Keratinocyte (primary cell): ENCODE data around the gene FABP6. TPM values are rescaled to one million over a fixed set of nuclear protein-coding genes. Genes with fewer than 3 reads are reported as not detected.

ENCODE experiments used
- DNase-seq: peaks from one replicate; pipeline ENCODE4 v3.0.0-alpha.2; 2011; ENCODE audit warnings: low read depth, missing footprints, low spot score
- FAIRE-seq: peaks from 2 replicates; lab custom pipeline; 2011; peaks lifted over from hg19 to GRCh38; lab: Jason Lieb, UNC
- H2AFZ ChIP-seq: 2 replicates; pipeline ENCODE4 v1.6.0; 2012; ENCODE audit warnings: low read length, control low read depth, inconsistent platforms; ENCODE audit not compliant: control insufficient read depth
- H3K27ac ChIP-seq: 2 replicates; pipeline ENCODE4 v1.5.1; 2011; ENCODE audit warnings: low read length; ENCODE audit not compliant: control insufficient read depth, insufficient read depth
- H3K27me3 ChIP-seq: 3 replicates; pipeline ENCODE4 v1.6.0; 2011; ENCODE audit warnings: low read length; ENCODE audit not compliant: control insufficient read depth, insufficient read depth; ENCODE audit errors: extremely low read depth
- H3K36me3 ChIP-seq, 2 experiments: 2 replicates in 1 of 2; 3 replicates in 1 of 2; pipeline ENCODE4 v1.5.1; 2011; ENCODE audit warnings: low read length in 2 of 2, mild to moderate bottlenecking in 1 of 2; ENCODE audit not compliant: control insufficient read depth in 2 of 2, insufficient read depth in 2 of 2; ENCODE audit errors: extremely low read depth in 1 of 2
- H3K4me1 ChIP-seq: 3 replicates; pipeline ENCODE4 v1.5.1; 2011; ENCODE audit warnings: low read length; ENCODE audit not compliant: control insufficient read depth, insufficient read depth; ENCODE audit errors: extremely low read depth
- H3K4me2 ChIP-seq: 3 replicates; pipeline ENCODE4 v1.6.0; 2011; ENCODE audit warnings: low read depth, low read length; ENCODE audit not compliant: control insufficient read depth, insufficient read depth; ENCODE audit errors: extremely low read depth
- H3K4me3 ChIP-seq, 3 experiments: fragments of 200-600 bp in 1 of 3; sonication (generic) in 1 of 3; 2 replicates in 2 of 3; 3 replicates in 1 of 3; pipeline ENCODE4 v1.5.1; 2011 to 2016; ENCODE audit warnings: low read length in 3 of 3, mild to moderate bottlenecking in 3 of 3, control low read depth in 2 of 3, inconsistent platforms in 1 of 3, low read depth in 1 of 3, mixed read lengths in 1 of 3, mixed run types in 1 of 3, moderate library complexity in 1 of 3; ENCODE audit not compliant: control insufficient read depth in 2 of 3, insufficient read depth in 2 of 3; ENCODE audit errors: extremely low read depth in 1 of 3
- H3K79me2 ChIP-seq: 2 replicates; pipeline ENCODE4 v1.6.0; 2012; ENCODE audit warnings: low read length; ENCODE audit not compliant: control insufficient read depth, insufficient read depth
- H3K9ac ChIP-seq: 3 replicates; pipeline ENCODE4 v1.6.0; 2011; ENCODE audit warnings: low read length; ENCODE audit not compliant: control insufficient read depth, insufficient read depth; ENCODE audit errors: extremely low read depth
- H3K9me1 ChIP-seq: 3 replicates; pipeline ENCODE4 v1.6.0; 2011; ENCODE audit warnings: low read length; ENCODE audit not compliant: control insufficient read depth, insufficient read depth; ENCODE audit errors: extremely low read depth
- H3K9me3 ChIP-seq: 2 replicates; pipeline ENCODE4 v1.5.1; 2012; ENCODE audit warnings: low read depth, low read length; ENCODE audit not compliant: control insufficient read depth
- H4K20me1 ChIP-seq: 3 replicates; pipeline ENCODE4 v1.6.0; 2011; ENCODE audit warnings: low read length; ENCODE audit not compliant: control insufficient read depth, insufficient read depth; ENCODE audit errors: extremely low read depth
- EZH2 ChIP-seq: IDR thresholded peaks from one replicate; pipeline ENCODE4 v1.6.1; 2012; ENCODE audit warnings: inconsistent platforms, mild to moderate bottlenecking, low read length, moderate library complexity
- dilution Hi-C: fragments of 300-500 bp; cut with MboI; formaldehyde crosslinking; loops from one replicate; pipeline ENCODE4 v1.7.0; 2020; ENCODE audit warnings: low sequenced_read_pairs; ENCODE audit not compliant: extremely low pct_ligation_motif_present
- polyA plus RNA-seq, 5 experiments: library from polyadenylated mRNA; depleted of rRNA in 3 of 5; stranded (reverse) in 3 of 5; stranded (forward) in 1 of 5; unstranded in 1 of 5; fragments of >200 nt; gene quantifications; 1 replicate in 1 of 5; 2 replicates in 3 of 5; 3 replicates in 1 of 5; pipeline versions ENCODE4 v1.2.1 to v1.2.3, GENCODE V29; 2011 to 2012; ENCODE audit warnings: missing spikeins in 2 of 5, low read depth in 1 of 5, low replicate concordance in 1 of 5
- TF ChIP-seq, protein P1 (sequence below), 3 experiments: IDR thresholded peaks in 1 of 3; conservative IDR thresholded peaks in 1 of 3; optimal IDR thresholded peaks in 1 of 3; 2 replicates in 2 of 3; 3 replicates in 1 of 3; pipeline versions ENCODE3 to v1.5.1; 2011; ENCODE audit warnings: low read length in 3 of 3, mild to moderate bottlenecking in 3 of 3, moderate library complexity in 2 of 3, control low read depth in 1 of 3, inconsistent platforms in 1 of 3; ENCODE audit not compliant: insufficient read depth in 2 of 3; ENCODE audit errors: extremely low read depth in 1 of 3

Gene FABP6
- polyA plus RNA-seq, 1 donor (not counting 4 experiments of a cell fraction or from before 2014, with no cell fraction given), result 0.25 TPM

DNA sequence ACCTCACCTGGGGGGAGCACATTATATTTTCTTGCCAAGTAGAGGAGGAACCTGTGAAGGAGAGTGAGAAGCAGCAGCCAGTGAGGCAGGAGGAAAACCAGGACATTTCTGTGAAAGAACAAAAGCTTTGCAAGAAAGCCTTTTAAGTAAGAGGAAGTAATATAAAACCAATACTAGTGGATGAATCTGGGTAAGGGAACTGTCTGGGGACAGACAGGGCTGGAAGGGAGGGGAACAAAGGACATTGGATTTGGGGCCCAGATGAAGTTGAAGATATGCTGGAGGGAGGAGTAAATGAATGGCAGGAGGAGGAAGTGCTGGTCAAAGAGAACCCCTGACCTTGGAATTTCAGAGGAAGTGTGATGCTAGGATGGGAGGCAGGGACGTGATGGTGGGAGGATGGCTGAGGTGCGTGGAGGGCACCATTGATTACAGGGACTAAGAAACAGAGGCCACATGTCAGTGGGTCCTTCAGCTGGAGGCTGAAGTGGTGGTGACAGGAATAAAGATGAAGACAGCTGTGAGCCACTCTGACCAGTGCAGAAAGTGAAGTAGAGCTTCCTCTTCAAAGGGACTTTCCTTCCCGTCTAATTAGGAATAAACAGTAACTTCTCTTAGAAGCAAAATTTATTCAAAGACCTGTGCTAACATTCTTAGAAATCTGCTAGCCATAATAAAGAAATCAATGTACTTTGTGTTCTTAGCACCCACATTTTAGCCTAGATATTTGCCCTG is 43.5 kb upstream of the FABP6 start:
- no peak overlapping the region for H3K27ac ChIP-seq
- dilution Hi-C loops, result no loop called here
- no peak overlapping the region for H3K4me3 ChIP-seq
- TF ChIP-seq EZH2, result no peak
- TF ChIP-seq, protein P1, sequence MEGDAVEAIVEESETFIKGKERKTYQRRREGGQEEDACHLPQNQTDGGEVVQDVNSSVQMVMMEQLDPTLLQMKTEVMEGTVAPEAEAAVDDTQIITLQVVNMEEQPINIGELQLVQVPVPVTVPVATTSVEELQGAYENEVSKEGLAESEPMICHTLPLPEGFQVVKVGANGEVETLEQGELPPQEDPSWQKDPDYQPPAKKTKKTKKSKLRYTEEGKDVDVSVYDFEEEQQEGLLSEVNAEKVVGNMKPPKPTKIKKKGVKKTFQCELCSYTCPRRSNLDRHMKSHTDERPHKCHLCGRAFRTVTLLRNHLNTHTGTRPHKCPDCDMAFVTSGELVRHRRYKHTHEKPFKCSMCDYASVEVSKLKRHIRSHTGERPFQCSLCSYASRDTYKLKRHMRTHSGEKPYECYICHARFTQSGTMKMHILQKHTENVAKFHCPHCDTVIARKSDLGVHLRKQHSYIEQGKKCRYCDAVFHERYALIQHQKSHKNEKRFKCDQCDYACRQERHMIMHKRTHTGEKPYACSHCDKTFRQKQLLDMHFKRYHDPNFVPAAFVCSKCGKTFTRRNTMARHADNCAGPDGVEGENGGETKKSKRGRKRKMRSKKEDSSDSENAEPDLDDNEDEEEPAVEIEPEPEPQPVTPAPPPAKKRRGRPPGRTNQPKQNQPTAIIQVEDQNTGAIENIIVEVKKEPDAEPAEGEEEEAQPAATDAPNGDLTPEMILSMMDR (optimal IDR thresholded peaks at IDR 0.05 in 1 of 3, IDR thresholded peaks at IDR 0.05 in 1 of 3, conservative IDR thresholded peaks at IDR 0.05 in 1 of 3; ENCODE audit: extremely low read depth in 1 of 3, insufficient read depth in 2 of 3, low read length in 3 of 3), result no peak
- no peaks in the 10 kb centered on the region for H3K79me2 ChIP-seq
- no peaks in the 10 kb centered on the region for H4K20me1 ChIP-seq
- H3K4me1 ChIP-seq, result peaks cover 9% of the 10 kb centered on the region
- H3K9ac ChIP-seq, result no peak overlapping the region
- H3K36me3 ChIP-seq, result no peaks in the 10 kb centered on the region
- no peak for FAIRE-seq
- DNase-seq, result no peak
- peaks cover 6% of the 10 kb centered on the region for H3K9me3 ChIP-seq
- H2AFZ ChIP-seq, result no peak overlapping the region
- H3K4me2 ChIP-seq, result no peak overlapping the region
- no peaks in the 10 kb centered on the region for H3K9me1 ChIP-seq
- H3K27me3 ChIP-seq, result no peaks in the 10 kb centered on the region

DNA sequence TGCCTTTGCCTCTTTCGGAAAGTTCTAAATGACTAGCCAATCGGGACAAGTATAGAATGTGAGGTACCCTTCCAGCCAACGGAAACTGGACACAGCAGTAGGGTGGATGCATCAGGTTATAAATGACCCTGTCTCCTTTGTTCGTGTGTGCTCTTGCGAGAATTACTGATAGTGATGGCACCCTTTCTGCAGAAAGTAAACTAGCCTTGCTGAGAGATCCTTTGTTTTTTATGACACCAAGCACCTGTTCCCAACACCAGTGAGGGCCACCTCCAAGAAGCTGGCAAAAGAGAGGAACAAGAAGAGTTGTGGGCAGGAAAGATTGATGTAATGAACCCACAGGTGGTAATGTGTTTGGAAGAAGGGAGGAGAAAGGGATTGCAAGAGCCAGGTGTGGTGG is 42.8 kb upstream of the FABP6 start:
- Histone ChIP-seq H3K4me3 (no peak overlapping the region), H2AFZ (no peak overlapping the region), H3K79me2 (no peaks in the 10 kb centered on the region), H3K36me3 (no peaks in the 10 kb centered on the region), H3K9ac (no peak overlapping the region), H3K4me1 (peaks cover 9% of the 10 kb centered on the region), H4K20me1 (no peaks in the 10 kb centered on the region), H3K9me1 (no peaks in the 10 kb centered on the region), H3K27me3 (no peaks in the 10 kb centered on the region), H3K27ac (no peak overlapping the region), H3K9me3 (peaks cover 6% of the 10 kb centered on the region), H3K4me2 (no peak overlapping the region)
- no peak for DNase-seq
- FAIRE-seq, result no peak
- dilution Hi-C loops, result no loop called here
- no peak for TF ChIP-seq EZH2
- TF ChIP-seq, protein P1 (optimal IDR thresholded peaks at IDR 0.05 in 1 of 3, IDR thresholded peaks at IDR 0.05 in 1 of 3, conservative IDR thresholded peaks at IDR 0.05 in 1 of 3; ENCODE audit: extremely low read depth in 1 of 3, insufficient read depth in 2 of 3, low read length in 3 of 3), result no peak
